ENCODE results near the gene IQCE. TPM values are rescaled to one million over a fixed set of nuclear protein-coding genes. Genes with fewer than 3 reads are reported as not detected.
A peak's percentile ranks its signal among the peaks of the same experiment; 100 is the strongest.

Gene IQCE
- total RNA-seq, 1 experiment from 2014 or later = 44.8 TPM

DNA sequence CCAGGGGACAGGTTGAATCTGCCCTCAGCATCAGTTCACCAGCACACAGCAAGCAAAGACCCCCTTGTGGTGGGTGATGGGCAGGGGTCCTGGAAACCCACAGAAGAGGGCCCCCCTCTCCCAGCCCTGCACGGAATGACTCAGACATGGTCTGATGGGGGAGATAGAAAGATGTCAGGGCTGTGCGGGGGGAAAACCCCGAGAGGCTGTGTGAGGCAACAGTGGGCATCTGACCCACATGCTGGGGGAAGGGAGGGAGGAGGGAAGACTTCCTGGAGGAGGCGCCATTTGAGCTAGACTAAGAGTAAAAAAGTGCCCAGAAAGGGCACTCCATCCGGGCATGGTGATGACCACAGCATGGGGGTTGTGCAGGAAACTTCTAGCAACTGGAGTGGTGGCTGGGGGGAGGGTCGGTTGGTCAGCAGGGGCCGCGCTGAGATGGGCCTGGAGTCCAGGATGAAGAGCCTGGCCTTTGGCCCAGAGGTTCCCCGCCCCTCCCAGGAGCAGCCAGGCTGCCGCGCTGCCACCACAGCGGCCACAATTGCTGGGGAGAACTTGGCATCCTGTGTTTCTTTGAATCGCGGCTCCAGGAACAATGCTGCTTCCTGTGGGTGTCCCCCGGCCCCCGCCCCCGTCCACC is 36.7 kb upstream of the IQCE start:
- intact Hi-C loops (cut with micrococcal nuclease; ENCODE audit: unreplicated experiment) = loop anchor here (5.0 kb wide), 1 partner anchor 45 kb away; the partner anchor contains the start of gene GRIFIN
- Histone ChIP-seq H3K27ac (ENCODE audit: low read length) (peak overlapping the region; percentile 83), H3K4me1 (ENCODE audit: control insufficient read depth, insufficient read depth, low read length) (peaks cover 74% of the 10 kb centered on the region), H3K36me3 (ENCODE audit: control insufficient read depth, insufficient read depth, low read length) (no peaks in the 10 kb centered on the region), H3K4me3 (ENCODE audit: low read depth in 2 of 2, low read length in 2 of 2) (peak overlapping the region; percentile 64 to 89), H3K27me3 (ENCODE audit: control insufficient read depth, insufficient read depth, low read length) (no peaks in the 10 kb centered on the region), H3K9me3 (ENCODE audit: control insufficient read depth, insufficient read depth, low read depth, low read length) (no peaks in the 10 kb centered on the region)
- no TSS peak for BruUV-seq (replicated peaks)
- TF ChIP-seq, protein P1, sequence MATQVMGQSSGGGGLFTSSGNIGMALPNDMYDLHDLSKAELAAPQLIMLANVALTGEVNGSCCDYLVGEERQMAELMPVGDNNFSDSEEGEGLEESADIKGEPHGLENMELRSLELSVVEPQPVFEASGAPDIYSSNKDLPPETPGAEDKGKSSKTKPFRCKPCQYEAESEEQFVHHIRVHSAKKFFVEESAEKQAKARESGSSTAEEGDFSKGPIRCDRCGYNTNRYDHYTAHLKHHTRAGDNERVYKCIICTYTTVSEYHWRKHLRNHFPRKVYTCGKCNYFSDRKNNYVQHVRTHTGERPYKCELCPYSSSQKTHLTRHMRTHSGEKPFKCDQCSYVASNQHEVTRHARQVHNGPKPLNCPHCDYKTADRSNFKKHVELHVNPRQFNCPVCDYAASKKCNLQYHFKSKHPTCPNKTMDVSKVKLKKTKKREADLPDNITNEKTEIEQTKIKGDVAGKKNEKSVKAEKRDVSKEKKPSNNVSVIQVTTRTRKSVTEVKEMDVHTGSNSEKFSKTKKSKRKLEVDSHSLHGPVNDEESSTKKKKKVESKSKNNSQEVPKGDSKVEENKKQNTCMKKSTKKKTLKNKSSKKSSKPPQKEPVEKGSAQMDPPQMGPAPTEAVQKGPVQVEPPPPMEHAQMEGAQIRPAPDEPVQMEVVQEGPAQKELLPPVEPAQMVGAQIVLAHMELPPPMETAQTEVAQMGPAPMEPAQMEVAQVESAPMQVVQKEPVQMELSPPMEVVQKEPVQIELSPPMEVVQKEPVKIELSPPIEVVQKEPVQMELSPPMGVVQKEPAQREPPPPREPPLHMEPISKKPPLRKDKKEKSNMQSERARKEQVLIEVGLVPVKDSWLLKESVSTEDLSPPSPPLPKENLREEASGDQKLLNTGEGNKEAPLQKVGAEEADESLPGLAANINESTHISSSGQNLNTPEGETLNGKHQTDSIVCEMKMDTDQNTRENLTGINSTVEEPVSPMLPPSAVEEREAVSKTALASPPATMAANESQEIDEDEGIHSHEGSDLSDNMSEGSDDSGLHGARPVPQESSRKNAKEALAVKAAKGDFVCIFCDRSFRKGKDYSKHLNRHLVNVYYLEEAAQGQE (IDR thresholded peaks at IDR 0.05; ENCODE audit: insufficient read depth in 1 of 2, low read depth in 2 of 2, low read length in 1 of 2) = no peak
- TF ChIP-seq, protein P2, sequence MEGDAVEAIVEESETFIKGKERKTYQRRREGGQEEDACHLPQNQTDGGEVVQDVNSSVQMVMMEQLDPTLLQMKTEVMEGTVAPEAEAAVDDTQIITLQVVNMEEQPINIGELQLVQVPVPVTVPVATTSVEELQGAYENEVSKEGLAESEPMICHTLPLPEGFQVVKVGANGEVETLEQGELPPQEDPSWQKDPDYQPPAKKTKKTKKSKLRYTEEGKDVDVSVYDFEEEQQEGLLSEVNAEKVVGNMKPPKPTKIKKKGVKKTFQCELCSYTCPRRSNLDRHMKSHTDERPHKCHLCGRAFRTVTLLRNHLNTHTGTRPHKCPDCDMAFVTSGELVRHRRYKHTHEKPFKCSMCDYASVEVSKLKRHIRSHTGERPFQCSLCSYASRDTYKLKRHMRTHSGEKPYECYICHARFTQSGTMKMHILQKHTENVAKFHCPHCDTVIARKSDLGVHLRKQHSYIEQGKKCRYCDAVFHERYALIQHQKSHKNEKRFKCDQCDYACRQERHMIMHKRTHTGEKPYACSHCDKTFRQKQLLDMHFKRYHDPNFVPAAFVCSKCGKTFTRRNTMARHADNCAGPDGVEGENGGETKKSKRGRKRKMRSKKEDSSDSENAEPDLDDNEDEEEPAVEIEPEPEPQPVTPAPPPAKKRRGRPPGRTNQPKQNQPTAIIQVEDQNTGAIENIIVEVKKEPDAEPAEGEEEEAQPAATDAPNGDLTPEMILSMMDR (IDR thresholded peaks at IDR 0.05) = peak; percentile 32; the same call in 1 of the 2 replicates
- ATAC-seq (no peak), DNase-seq (ENCODE audit: low read depth, low spot score) (no peak)
- in situ Hi-C loops (cut with HindIII; ENCODE audit: low pct_unique_long_range_greater_than_20kb, low sequenced_read_pairs) = no loop called here
- POLR2A ChIA-PET = interaction anchor here (0.6 kb wide), 1 partner anchor 9 kb away, joined by 4 read pairs; no protein-coding TSS in a partner anchor
- CTCF ChIA-PET = interaction anchor here (1.2 kb wide), 1 partner anchor 52 kb away, joined by 3 read pairs; no protein-coding TSS in a partner anchor

DNA sequence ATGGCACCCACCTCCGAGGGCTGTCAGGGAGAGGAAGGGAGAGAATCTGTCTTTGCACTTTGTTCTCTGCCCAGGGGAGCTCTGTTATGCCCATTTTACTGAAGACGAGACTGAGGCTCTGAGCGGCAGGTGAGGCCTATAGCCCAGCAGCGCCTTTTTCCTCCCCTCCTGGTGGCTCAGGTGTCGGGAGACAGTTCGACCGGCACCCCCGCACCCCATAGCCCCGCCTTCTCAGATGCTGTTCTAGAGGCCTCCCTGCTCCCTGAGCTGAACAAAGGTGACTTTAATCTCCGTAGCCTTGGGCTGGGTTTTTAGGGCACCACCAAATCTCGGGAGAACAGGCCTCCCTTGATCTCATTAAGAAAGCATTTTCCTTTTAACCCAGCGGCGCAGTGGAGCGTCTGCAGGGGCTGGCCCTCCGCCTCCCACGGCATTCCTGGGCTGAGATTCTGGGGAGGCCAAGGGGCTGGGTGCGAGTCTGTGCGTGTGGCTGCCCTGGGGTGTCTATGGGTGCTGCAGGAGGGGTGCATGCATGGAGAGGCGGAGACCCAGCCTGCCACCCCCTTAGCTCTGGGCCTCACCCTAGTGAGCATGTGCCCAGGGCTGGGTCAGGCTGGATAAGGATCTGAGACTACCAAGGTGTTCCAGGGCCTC is 35.9 kb upstream of the IQCE start:
- ATAC-seq = peak; percentile 2; the same call in 1 of the 2 replicates
- POLR2A ChIA-PET = interaction anchor here (0.7 kb wide), 1 partner anchor 12 kb away, joined by 3 read pairs; no protein-coding TSS in a partner anchor
- Histone ChIP-seq H3K36me3 (ENCODE audit: control insufficient read depth, insufficient read depth, low read length) (no peaks in the 10 kb centered on the region), H3K4me1 (ENCODE audit: control insufficient read depth, insufficient read depth, low read length) (peaks cover 74% of the 10 kb centered on the region), H3K4me3 (ENCODE audit: low read depth in 2 of 2, low read length in 2 of 2) (peak overlapping the region; percentile 64 to 89), H3K27ac (ENCODE audit: low read length) (peak overlapping the region; percentile 83), H3K9me3 (ENCODE audit: control insufficient read depth, insufficient read depth, low read depth, low read length) (no peaks in the 10 kb centered on the region), H3K27me3 (ENCODE audit: control insufficient read depth, insufficient read depth, low read length) (no peaks in the 10 kb centered on the region)
- intact Hi-C loops (cut with micrococcal nuclease; ENCODE audit: unreplicated experiment) = loop anchor here (5.0 kb wide), 1 partner anchor 46 kb away; the partner anchor contains the start of gene GRIFIN
- CTCF ChIA-PET = interaction anchor here (0.5 to 1.2 kb wide), 3 partner anchors 53 to 142 kb away, joined by 3 to 11 read pairs (median 5); no protein-coding TSS in a partner anchor
- TF ChIP-seq, protein P2 (IDR thresholded peaks at IDR 0.05) = no peak
- TF ChIP-seq TCF7L2 (IDR thresholded peaks at IDR 0.05; ENCODE audit: low read depth, low read length) = 0 out of 2 replicates have a peak, but pooled peaks have one; percentile 35
- TF ChIP-seq, protein P1 (IDR thresholded peaks at IDR 0.05; ENCODE audit: insufficient read depth in 1 of 2, low read depth in 2 of 2, low read length in 1 of 2) = no peak
- TF ChIP-seq SIN3A (IDR thresholded peaks at IDR 0.05; ENCODE audit: borderline replicate concordance, insufficient read depth, low read depth, low read length) = no peak
- TF ChIP-seq POLR2AphosphoS5 (IDR thresholded peaks at IDR 0.05; ENCODE audit: low read depth, low read length) = no peak; the same call in 1 of the 2 replicates
- DNase-seq (ENCODE audit: low read depth, low spot score) = no peak
- no TSS peak for BruUV-seq (replicated peaks)
- in situ Hi-C loops (cut with HindIII; ENCODE audit: low pct_unique_long_range_greater_than_20kb, low sequenced_read_pairs) = no loop called here
